GM12801 (cell line): Measurements from ENCODE around the gene OR9A2.

Experiments used
- TF ChIP-seq, protein P1 (sequence below): IDR thresholded peaks from one replicate; pipeline ENCODE4 v1.5.1; 2011; ENCODE audit warnings: control low read depth; ENCODE audit not compliant: insufficient read length; ENCODE audit errors: extremely low read depth

The OR9A2 gene

DNA sequence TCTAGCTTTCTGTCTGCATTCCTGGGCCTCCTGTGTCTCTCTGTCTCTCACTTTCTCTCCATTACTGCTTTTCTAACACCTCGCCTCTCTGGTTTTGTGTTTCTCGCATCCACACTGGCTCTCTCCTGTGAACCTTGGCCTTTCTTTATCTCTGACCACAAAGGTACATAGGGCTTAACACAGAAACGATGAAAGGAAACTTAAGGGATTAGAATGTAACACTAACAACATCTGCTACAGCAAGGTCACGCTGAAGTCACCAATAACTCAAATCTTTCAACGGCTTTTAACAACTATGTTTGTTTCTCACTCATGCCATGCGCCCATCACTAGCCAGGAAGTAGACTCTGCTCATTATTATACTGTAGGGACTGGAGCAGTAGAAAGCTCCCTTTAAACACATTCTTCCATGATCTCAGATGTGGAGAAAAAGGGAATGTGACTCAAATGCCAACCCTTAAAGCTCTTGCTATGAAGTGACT lies 15.9 kb upstream of the OR9A2 start:
- TF ChIP-seq, protein P1, sequence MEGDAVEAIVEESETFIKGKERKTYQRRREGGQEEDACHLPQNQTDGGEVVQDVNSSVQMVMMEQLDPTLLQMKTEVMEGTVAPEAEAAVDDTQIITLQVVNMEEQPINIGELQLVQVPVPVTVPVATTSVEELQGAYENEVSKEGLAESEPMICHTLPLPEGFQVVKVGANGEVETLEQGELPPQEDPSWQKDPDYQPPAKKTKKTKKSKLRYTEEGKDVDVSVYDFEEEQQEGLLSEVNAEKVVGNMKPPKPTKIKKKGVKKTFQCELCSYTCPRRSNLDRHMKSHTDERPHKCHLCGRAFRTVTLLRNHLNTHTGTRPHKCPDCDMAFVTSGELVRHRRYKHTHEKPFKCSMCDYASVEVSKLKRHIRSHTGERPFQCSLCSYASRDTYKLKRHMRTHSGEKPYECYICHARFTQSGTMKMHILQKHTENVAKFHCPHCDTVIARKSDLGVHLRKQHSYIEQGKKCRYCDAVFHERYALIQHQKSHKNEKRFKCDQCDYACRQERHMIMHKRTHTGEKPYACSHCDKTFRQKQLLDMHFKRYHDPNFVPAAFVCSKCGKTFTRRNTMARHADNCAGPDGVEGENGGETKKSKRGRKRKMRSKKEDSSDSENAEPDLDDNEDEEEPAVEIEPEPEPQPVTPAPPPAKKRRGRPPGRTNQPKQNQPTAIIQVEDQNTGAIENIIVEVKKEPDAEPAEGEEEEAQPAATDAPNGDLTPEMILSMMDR: no peak

GRCh38 chr7:143042159-143042789 lies 15.3 kb upstream of the OR9A2 start:
- TF ChIP-seq, protein P1: no peak

- TF ChIP-seq, protein P1: no peak
Measured at GRCh38 chr7:143041346-143041745, 14.4 kb upstream of the OR9A2 start.

- TF ChIP-seq, protein P1: no peak
Measured at GRCh38 chr7:143040209-143040715, 13.3 kb upstream of the OR9A2 start.

GRCh38 chr7:143038635-143039034 lies 11.7 kb upstream of the OR9A2 start:
- TF ChIP-seq, protein P1: no peak

GRCh38 chr7:143027683-143028082 lies 751 bp upstream of the OR9A2 start:
- TF ChIP-seq, protein P1: no peak

GRCh38 chr7:143025371-143025770 lies 1.6 kb downstream of the OR9A2 start:
- TF ChIP-seq, protein P1: no peak
